ENCODE data around the gene NHERF2. TPM values are rescaled to one million over a fixed set of nuclear protein-coding genes. Genes with fewer than 3 reads are reported as not detected.

Gene NHERF2
- total RNA-seq, 1 experiment from 2014 or later: 174 TPM

- Histone ChIP-seq H3K36me3 (ENCODE audit: control insufficient read depth, insufficient read depth, low read length) (peaks cover 9% of the 10 kb centered on the region; the same call in 1 of the 2 replicates), H3K27me3 (ENCODE audit: control insufficient read depth, insufficient read depth, low read length) (no peaks in the 10 kb centered on the region), H3K9me3 (ENCODE audit: control insufficient read depth, insufficient read depth, low read depth, low read length) (no peaks in the 10 kb centered on the region), H3K4me1 (ENCODE audit: control insufficient read depth, insufficient read depth, low read length) (peaks cover 48% of the 10 kb centered on the region), H3K27ac (ENCODE audit: low read length) (peak overlapping the region; percentile 92), H3K4me3 (ENCODE audit: low read depth in 2 of 2, low read length in 2 of 2) (peak overlapping the region; percentile 73 to 76)
- DNase-seq (ENCODE audit: low read depth, low spot score) (no peak), ATAC-seq (no peak)
- BruUV-seq (replicated peaks): no TSS peak
- in situ Hi-C loops (cut with HindIII; ENCODE audit: low pct_unique_long_range_greater_than_20kb, low sequenced_read_pairs): no loop called here
- POLR2A ChIA-PET: interaction anchor here (0.6 kb wide), 1 partner anchor 166 kb away, joined by 3 read pairs; no protein-coding TSS in a partner anchor
- intact Hi-C loops (cut with micrococcal nuclease; ENCODE audit: unreplicated experiment): no loop called here
- CTCF ChIA-PET: no interaction called here
- TF ChIP-seq REST (IDR thresholded peaks at IDR 0.05; ENCODE audit: insufficient read depth in 1 of 2, low read depth in 2 of 2, low read length in 1 of 2) (no peak), POLR2AphosphoS5 (IDR thresholded peaks at IDR 0.05; ENCODE audit: low read depth, low read length) (no peak), TCF7L2 (IDR thresholded peaks at IDR 0.05; ENCODE audit: low read depth, low read length) (no peak), CTCF (IDR thresholded peaks at IDR 0.05) (no peak), SIN3A (IDR thresholded peaks at IDR 0.05; ENCODE audit: borderline replicate concordance, insufficient read depth, low read depth, low read length) (no peak)
Observed at GRCh38 chr16:1985466-1986150, 41.1 kb upstream of the NHERF2 start.

GRCh38 chr16:1987198-1987597 is 39.5 kb upstream of the NHERF2 start:
- Histone ChIP-seq H3K27ac (ENCODE audit: low read length) (no peak overlapping the region), H3K9me3 (ENCODE audit: control insufficient read depth, insufficient read depth, low read depth, low read length) (no peaks in the 10 kb centered on the region), H3K4me3 (ENCODE audit: low read depth in 2 of 2, low read length in 2 of 2) (no peak overlapping the region), H3K27me3 (ENCODE audit: control insufficient read depth, insufficient read depth, low read length) (no peaks in the 10 kb centered on the region), H3K4me1 (ENCODE audit: control insufficient read depth, insufficient read depth, low read length) (peaks cover 37% of the 10 kb centered on the region), H3K36me3 (ENCODE audit: control insufficient read depth, insufficient read depth, low read length) (peaks cover 9% of the 10 kb centered on the region; the same call in 1 of the 2 replicates)
- BruUV-seq (replicated peaks): no TSS peak
- in situ Hi-C loops (cut with HindIII; ENCODE audit: low pct_unique_long_range_greater_than_20kb, low sequenced_read_pairs): no loop called here
- ATAC-seq (no peak), DNase-seq (ENCODE audit: low read depth, low spot score) (no peak)
- ChIA-PET POLR2A (interaction anchor here (0.8 kb wide), 1 partner anchor 9 kb away, joined by 3 read pairs; no protein-coding TSS in a partner anchor), CTCF (interaction anchor here (0.6 kb wide), 1 partner anchor 69 kb away, joined by 4 read pairs; no protein-coding TSS in a partner anchor)
- intact Hi-C loops (cut with micrococcal nuclease; ENCODE audit: unreplicated experiment): no loop called here
- no peak for TF ChIP-seq REST (IDR thresholded peaks at IDR 0.05; ENCODE audit: insufficient read depth in 1 of 2, low read depth in 2 of 2, low read length in 1 of 2)
- TF ChIP-seq TCF7L2 (IDR thresholded peaks at IDR 0.05; ENCODE audit: low read depth, low read length): no peak
- no peak for TF ChIP-seq CTCF (IDR thresholded peaks at IDR 0.05)
- TF ChIP-seq SIN3A (IDR thresholded peaks at IDR 0.05; ENCODE audit: borderline replicate concordance, insufficient read depth, low read depth, low read length): no peak
- no peak for TF ChIP-seq POLR2AphosphoS5 (IDR thresholded peaks at IDR 0.05; ENCODE audit: low read depth, low read length)

Measured in Panc1 (cell line).